HL-60/S4 treated with phorbol 12-myristate 13-acetate at 8.2 ng/mL for 4 days and 3 days (cell line): Measurements from ENCODE around the gene DUS1L.

ENCODE experiments used
- in situ Hi-C: fragments of 300-500 bp; cut with MboI; formaldehyde crosslinking; loops from 2 replicates; pipeline ENCODE4 v1.15.0; 2022; ENCODE audit warnings: low sequenced_read_pairs

DUS1L gene

DNA sequence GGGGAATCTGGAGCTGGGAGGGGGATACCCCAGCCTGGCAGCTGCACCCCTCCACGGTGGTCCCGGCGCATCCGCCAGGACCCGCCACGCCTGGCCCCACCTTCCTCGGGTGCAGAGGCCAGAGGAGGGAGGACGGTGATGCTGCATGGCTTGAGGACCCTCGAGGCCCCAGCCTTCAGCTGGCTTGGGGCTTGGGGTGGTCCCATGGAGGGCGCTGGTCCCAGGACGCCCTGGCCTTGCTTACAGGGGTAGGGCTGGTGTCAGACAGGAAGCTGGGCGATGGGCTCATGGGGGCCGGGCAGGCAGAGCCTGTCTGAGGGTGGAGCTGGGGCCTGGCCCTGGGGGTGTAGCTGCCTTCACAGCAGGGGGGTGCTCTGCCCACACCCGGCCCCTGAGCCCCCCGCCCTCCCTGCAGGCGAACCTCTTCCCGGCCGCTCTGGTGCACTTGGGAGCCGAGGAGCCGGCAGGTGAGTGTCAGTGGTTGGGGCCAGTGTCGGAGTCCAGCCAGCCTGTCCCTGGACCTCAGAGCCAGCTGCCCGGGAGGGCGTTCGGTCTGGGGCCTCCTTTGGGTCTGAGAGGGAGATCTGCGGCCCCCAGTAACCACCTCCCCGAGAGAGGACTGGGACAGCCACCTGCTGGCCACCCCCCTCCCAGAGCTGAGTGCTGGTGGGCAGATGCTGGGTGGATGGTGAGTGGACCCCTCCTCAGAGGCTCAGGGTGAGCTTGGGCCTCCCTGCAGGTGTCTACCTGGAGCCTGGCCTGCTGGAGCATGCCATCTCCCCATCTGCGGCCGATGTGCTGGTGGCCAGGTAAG lies 49.3 kb downstream of the DUS1L start:
- in situ Hi-C loops = no loop called here

DNA sequence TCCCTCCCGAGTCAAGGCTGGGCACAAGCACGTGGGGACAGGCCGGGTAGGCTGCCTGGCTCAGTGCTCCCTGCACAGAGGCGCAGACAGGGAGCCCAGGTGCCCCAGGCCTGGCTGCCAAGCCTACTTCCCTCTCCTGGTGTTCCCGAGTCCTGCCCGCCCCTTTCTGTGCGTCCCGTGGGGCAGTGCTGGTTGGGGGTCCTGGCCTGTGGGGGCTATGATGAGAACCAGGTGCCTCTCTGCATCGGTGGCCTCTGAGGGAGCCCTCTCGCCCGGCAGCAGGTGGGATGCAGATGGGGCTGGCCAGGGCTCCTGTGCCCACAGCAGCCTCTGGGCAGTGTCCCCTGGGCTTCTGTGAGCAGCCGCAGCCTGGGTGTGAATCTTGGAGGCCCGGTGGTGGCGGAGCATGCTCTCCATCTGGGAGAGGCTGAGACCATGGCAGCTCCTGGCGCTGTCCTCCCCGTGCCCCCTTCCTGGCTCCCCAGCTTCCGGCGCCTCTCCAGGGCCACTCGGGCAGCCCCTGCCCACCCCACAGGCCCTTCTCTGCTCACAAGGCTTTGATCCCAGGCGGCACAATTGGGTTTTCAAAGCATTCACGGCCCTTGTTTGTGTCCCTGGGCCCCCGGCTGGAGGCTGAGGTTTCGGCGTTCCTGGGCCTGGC lies 50.2 kb downstream of the DUS1L start:
- in situ Hi-C loops = no loop called here

DNA sequence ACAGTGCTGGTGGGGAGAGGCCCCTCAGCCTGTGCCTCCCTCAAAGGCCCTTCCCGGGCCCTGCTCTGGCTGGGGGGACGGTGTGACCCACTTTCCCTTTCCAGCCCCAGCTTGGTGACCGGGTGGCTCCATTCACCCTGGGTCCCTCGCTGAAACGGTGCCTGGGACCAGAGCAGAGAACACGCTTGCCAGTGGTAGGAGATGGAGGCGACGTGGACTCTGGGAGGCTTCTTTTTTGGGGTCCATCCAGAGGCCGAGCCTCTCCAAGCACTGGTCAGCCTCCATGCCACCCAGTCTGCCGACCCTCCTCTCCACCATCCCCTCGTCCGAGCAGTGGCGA lies 50.7 kb downstream of the DUS1L start:
- in situ Hi-C loops = no loop called here

DNA sequence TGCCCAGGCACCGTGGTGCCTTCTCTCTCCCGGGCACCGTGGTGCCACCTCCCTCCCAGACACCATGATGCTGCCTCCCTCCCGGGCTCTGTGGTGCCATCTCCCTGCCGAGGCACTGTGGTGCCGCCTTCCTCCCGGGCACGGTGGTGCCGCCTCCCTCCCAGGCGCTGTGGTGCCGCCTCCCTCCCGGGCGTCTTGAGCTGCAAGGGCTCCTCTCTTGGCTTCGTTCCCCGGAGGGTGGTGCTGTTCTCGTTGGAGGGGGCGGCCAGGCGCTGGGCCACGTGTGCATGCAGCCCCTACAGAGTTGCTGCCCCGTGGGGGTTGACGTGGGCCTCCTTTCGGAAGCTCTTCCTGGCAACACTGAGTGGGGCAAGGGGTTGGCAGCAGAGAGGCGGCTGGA lies 51.2 kb downstream of the DUS1L start:
- in situ Hi-C loops = no loop called here

GRCh38 chr17:82013772-82014321 lies 51.8 kb downstream of the DUS1L start:
- in situ Hi-C loops = no loop called here

DNA sequence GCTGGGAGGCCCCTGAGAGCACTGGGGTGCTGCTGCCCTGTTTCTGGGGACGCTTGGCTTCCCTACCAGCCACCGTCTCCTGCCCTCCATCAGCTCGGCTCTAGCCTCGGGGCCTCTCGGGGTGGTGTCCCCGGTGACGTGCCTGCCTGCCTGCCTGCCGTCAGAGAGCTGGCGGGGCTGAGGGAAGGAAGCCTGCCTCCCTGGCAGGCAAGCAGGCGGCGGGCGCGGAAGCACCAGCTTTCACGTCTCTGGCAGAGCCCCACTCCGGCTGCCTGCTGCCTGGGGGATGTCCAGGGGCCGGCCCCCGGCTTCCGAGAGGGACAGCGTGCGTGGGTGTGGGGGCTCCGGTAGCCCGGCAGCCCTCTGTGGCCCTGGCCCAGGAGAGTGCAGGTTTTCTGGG lies 52.3 kb downstream of the DUS1L start:
- in situ Hi-C loops = no loop called here

- in situ Hi-C loops = no loop called here
These were observed 52.8 kb downstream of the DUS1L start for GRCh38 chr17:82012640-82013295.

DNA sequence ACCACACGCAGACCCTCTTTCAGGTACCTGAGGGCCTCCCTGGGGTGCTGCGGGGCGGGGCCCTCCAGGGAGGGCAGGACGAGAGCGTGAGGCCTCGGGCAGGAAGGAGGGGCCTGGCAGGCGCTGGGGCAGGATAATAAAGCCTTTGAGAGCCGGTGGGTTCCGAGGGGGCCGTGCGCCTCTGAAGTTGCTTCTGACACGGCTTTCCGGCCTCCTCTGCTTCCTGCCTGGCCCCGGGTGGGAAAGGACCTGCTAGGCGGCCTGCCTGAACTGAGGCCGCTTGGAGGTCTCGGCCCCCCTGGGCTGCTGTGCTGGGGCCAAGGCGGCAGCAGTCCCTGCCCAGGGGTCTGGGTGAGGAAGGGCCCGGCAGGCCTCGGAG lies 53.4 kb downstream of the DUS1L start:
- in situ Hi-C loops = no loop called here

DNA sequence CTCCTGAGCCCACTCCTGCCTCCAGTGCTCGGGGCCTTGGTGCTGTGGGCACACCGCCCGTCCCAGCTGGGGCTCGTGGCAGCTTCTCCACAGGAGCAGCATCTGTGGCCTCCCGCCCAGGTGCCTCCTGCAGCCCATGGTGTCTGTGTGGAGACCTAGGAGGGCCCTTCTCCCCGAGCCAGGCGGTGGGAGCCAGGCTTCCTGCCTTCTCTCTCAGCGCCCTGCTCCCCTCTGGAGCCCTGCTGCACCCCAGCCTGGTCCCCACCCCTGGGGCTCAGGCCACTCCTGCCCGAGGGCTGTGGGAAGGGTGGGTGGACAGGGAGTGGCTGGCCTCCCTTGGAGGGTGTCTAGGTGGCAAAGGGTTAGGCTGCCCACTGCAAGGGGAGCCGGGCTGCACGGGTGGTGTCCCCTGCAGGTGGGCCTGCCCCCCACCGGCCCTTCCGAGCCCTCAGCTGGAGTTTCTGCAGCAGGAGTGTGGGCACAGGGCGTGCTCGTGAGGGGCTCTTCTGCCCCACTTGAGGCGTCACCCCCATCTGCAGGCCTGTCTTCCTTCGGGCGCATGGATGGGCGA lies 53.9 kb downstream of the DUS1L start:
- in situ Hi-C loops = no loop called here

DNA sequence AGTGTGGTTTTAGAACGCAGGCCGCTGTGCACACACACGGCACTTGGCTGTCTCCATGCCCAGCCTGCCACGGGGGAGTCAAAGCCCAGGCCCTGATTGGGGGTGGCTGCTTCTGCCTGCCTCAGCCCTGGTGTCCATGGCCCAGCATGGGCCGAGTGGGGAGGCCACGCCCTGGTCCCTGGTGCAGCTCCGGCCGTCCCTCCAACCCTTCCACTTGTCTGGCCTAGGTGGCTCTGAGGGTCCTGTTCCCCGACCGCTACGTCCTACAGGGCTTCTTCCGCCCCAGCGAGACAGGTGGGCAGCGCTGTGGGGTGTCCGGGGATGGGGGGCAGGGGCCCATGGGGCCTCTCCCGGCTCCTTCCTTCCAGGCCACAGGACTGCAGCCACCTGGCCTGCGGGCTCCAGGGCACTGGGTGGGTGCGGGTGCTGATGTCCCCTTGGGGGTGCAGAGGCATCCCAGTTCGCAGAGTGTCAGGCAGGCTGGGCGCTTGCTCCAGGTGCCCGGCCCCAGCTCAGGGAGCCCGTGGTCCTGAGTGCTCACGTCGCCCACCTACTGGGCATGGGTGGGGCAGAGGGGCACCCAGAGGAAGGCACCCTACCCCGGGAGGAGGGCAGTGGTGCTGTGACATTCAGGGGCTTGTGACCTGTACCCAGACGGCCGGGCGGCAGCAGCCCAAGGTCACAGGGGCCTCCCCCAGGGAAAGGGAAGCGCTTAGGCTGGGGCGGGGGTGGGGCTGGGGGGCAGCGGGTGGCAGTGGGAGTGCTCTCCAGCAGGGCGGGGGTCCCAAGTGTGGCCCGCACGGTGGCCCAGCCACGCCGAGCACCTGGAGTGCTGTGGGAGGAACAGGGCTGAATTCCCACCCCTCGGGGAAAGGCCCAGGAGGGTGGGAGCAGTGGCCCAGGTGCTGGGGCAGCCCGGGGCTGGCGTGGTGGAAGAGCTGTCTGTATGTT lies 54.8 kb downstream of the DUS1L start:
- in situ Hi-C loops = no loop called here

GRCh38 chr17:82009413-82009812 lies 56.2 kb downstream of the DUS1L start:
- in situ Hi-C loops = no loop called here

GRCh38 chr17:82008941-82009405 lies 56.6 kb downstream of the DUS1L start:
- in situ Hi-C loops = no loop called here

DNA sequence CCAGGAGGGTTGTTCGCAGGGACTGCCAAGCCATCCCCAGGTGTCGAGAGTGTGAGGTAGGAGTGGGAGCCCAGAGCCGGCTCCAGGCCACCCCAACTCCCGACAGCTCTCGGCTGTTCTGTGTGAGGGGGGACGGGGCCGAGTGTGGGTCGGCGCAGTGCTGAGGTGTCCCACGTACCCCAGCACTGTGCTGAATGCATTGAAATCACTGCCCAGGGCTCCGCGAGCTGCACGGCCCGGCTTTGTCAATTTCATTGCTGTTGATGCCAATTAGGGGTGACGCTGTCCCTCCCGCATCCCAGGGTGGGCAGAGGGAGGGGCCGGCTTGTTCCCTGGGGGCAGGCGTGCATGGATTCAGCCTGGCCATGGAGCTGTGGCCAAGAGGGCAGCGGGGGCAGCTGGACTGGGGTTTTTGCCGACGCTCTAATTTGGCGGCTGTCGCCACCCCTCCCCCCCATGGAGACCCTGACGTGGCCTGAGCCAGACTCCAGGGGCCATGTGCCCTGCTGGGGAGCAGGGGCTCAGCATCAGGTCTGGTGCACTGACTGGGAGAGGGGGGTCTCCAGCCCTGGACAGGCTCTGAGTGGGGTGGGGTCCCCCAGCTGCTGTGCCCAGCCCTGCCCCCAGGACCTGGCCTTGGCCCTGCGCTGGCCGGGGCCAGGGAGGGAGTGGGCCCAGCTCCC lies 57.2 kb downstream of the DUS1L start:
- in situ Hi-C loops = no loop called here
